Measurements from ENCODE around the gene NDST1.

GRCh38 chr5:150519978-150520377 lies 12.0 kb downstream of the NDST1 start:
- TF ChIP-seq CTCF (IDR thresholded peaks at IDR 0.05; ENCODE audit: extremely low read depth in 1 of 2, insufficient read depth in 1 of 2, low read depth in 1 of 2, low read length in 2 of 2) (no peak), MAX (IDR thresholded peaks at IDR 0.05; ENCODE audit: insufficient read depth, insufficient read length) (no peak), FOS (IDR thresholded peaks at IDR 0.05; ENCODE audit: borderline replicate concordance, insufficient read depth, low read length) (no peak), POLR2A (IDR thresholded peaks at IDR 0.05; ENCODE audit: low read depth, low read length) (no peak), EZH2 (IDR thresholded peaks at IDR 0.05; ENCODE audit: borderline replicate concordance, low read depth, low read length, severe bottlenecking) (no peak), POLR2AphosphoS5 (IDR thresholded peaks at IDR 0.05; ENCODE audit: insufficient read depth, low read depth, low read length) (no peak), MYC (IDR thresholded peaks at IDR 0.05; ENCODE audit: low read depth, low read length) (no peak)

Measured in endothelial cell of umbilical vein (primary cell).